ENCODE results near the gene TAF11L5. TPM values are rescaled to one million over a fixed set of nuclear protein-coding genes. Genes with fewer than 3 reads are reported as not detected.
"Not testable (repeated sequence)": the region's sequence is repeated elsewhere in the genome, so short reads cannot be mapped to it uniquely, and the experiment has no call there.

TAF11L5 gene
- total and polyA plus RNA-seq, 2 of the 8 experiments (the other 6 are each of a cell fraction or from before 2014, with no cell fraction given) = not detected

DNA sequence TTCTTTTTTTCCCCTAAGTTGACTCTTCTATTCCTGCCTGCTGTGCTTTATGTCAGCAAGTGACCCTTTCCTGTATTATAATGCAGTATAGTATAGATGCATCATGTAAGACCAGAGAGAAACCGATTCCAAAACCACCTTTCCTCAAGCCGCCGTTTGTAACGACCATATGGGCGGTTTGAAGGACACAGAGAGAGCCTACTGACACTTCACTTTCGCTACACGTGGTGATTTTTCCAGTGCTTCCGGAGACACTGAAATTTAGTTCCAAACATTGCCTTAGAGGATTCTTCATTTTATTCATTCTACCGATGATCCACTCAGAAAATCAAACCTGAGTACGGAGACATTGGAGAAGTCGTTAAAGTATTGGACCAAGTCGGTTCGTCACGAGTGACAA is 5.5 kb upstream of the TAF11L5 start:
- H3K9me3 ChIP-seq (ENCODE audit: insufficient read depth in 2 of 2, low read depth in 1 of 2, low read length in 1 of 2); H3K27me3 ChIP-seq (replicated peaks in 1 of 4; ENCODE audit: control insufficient read depth in 3 of 4, extremely low read depth in 1 of 4, insufficient read depth in 3 of 4, low read length in 3 of 4); H2AFZ ChIP-seq (ENCODE audit: low read length); H2BK5ac ChIP-seq (ENCODE audit: low read depth, low read length); FAIRE-seq; H3K27ac ChIP-seq (ENCODE audit: low read depth, low read length); H3K9ac ChIP-seq (replicated peaks in 1 of 4; ENCODE audit: extremely low read depth in 1 of 4, low read depth in 3 of 4, low read length in 3 of 4); CTCF ChIA-PET (ENCODE audit: partially characterized antibody); H3K56ac ChIP-seq (replicated peaks; ENCODE audit: insufficient read length, low read depth, low read length); H3K23me2 ChIP-seq (ENCODE audit: low read depth, low read length); POLR2A ChIA-PET (ENCODE audit: partially characterized antibody); H2BK20ac ChIP-seq (ENCODE audit: low read length); H4K91ac ChIP-seq (replicated peaks; ENCODE audit: insufficient read length, low read length); H3K18ac ChIP-seq (ENCODE audit: extremely low read depth, low read length); H3K4me3 ChIP-seq (ENCODE audit: extremely low read depth in 1 of 4, insufficient read depth in 2 of 4, low read depth in 3 of 4, low read length in 4 of 4); H3K79me2 ChIP-seq (ENCODE audit: control insufficient read depth in 1 of 2, insufficient read depth in 2 of 2, low read length in 2 of 2); H4K8ac ChIP-seq (ENCODE audit: extremely low read depth, insufficient read depth, low read length); DNase-seq (ENCODE audit: low read depth in 1 of 2, low spot score in 2 of 2); H2AK5ac ChIP-seq (ENCODE audit: low read depth, low read length); H3K4ac ChIP-seq (replicated peaks; ENCODE audit: insufficient read length, low read depth, low read length); H3K36me3 ChIP-seq (ENCODE audit: control insufficient read depth in 2 of 4, insufficient read depth in 4 of 4, low read length in 3 of 4); H2BK120ac ChIP-seq (replicated peaks; ENCODE audit: low read depth, low read length); H3K79me1 ChIP-seq (ENCODE audit: low read depth, low read length); H3K4me1 ChIP-seq (replicated peaks in 1 of 4; ENCODE audit: control insufficient read depth in 3 of 4, insufficient read depth in 4 of 4, low read length in 3 of 4); H2BK15ac ChIP-seq (ENCODE audit: low read length); H2BK12ac ChIP-seq (ENCODE audit: low read depth, low read length); H3K4me2 ChIP-seq (ENCODE audit: insufficient read depth in 1 of 2, low read depth in 2 of 2, low read length in 2 of 2); H4K20me1 ChIP-seq (replicated peaks in 1 of 2; ENCODE audit: control insufficient read depth in 1 of 2, insufficient read depth in 2 of 2, low read length in 2 of 2); H3K23ac ChIP-seq (ENCODE audit: insufficient read length); H3K14ac ChIP-seq (ENCODE audit: insufficient read length); H4K5ac ChIP-seq (ENCODE audit: insufficient read length, low read depth, low read length): not testable (repeated sequence)
- WGBS, 2 experiments (ENCODE audit: extremely low coverage in 1 of 2, insufficient coverage in 1 of 2, insufficient read length in 1 of 2, insufficient replicate concordance in 2 of 2, low coverage in 1 of 2, low lambda C conversion rate in 2 of 2, missing lambda C conversion rate in 1 of 2) = 96% methylated on average over 8 of the region's 14 CpGs; no CpG with 5 or more reads in 1 of the 2 experiments

GRCh38 chr5:17521501-17521900 is 3.5 kb upstream of the TAF11L5 start, which contains the start of gene TAF11L4:
TSS of gene TAF11L4 (plus strand) at chr5:17521801.
- H2AFZ ChIP-seq (ENCODE audit: low read length); H3K9me3 ChIP-seq (ENCODE audit: insufficient read depth in 2 of 2, low read depth in 1 of 2, low read length in 1 of 2); H3K4me2 ChIP-seq (ENCODE audit: insufficient read depth in 1 of 2, low read depth in 2 of 2, low read length in 2 of 2); H3K14ac ChIP-seq (ENCODE audit: insufficient read length); H4K5ac ChIP-seq (ENCODE audit: insufficient read length, low read depth, low read length); H4K8ac ChIP-seq (ENCODE audit: extremely low read depth, insufficient read depth, low read length); H2BK12ac ChIP-seq (ENCODE audit: low read depth, low read length); H2BK20ac ChIP-seq (ENCODE audit: low read length); POLR2A ChIA-PET (ENCODE audit: partially characterized antibody); CTCF ChIA-PET (ENCODE audit: partially characterized antibody); H3K56ac ChIP-seq (replicated peaks; ENCODE audit: insufficient read length, low read depth, low read length); H3K79me2 ChIP-seq (ENCODE audit: control insufficient read depth in 1 of 2, insufficient read depth in 2 of 2, low read length in 2 of 2); H3K79me1 ChIP-seq (ENCODE audit: low read depth, low read length); H2AK5ac ChIP-seq (ENCODE audit: low read depth, low read length); H3K9ac ChIP-seq (replicated peaks in 1 of 4; ENCODE audit: extremely low read depth in 1 of 4, low read depth in 3 of 4, low read length in 3 of 4); FAIRE-seq; H2BK120ac ChIP-seq (replicated peaks; ENCODE audit: low read depth, low read length); H3K27me3 ChIP-seq (replicated peaks in 1 of 4; ENCODE audit: control insufficient read depth in 3 of 4, extremely low read depth in 1 of 4, insufficient read depth in 3 of 4, low read length in 3 of 4); H3K23me2 ChIP-seq (ENCODE audit: low read depth, low read length); H4K20me1 ChIP-seq (replicated peaks in 1 of 2; ENCODE audit: control insufficient read depth in 1 of 2, insufficient read depth in 2 of 2, low read length in 2 of 2); H3K23ac ChIP-seq (ENCODE audit: insufficient read length); H2BK15ac ChIP-seq (ENCODE audit: low read length); H3K4me3 ChIP-seq (ENCODE audit: extremely low read depth in 1 of 4, insufficient read depth in 2 of 4, low read depth in 3 of 4, low read length in 4 of 4); DNase-seq (ENCODE audit: low read depth in 1 of 2, low spot score in 2 of 2); H3K27ac ChIP-seq (ENCODE audit: low read depth, low read length); H3K36me3 ChIP-seq (ENCODE audit: control insufficient read depth in 2 of 4, insufficient read depth in 4 of 4, low read length in 3 of 4); H3K4ac ChIP-seq (replicated peaks; ENCODE audit: insufficient read length, low read depth, low read length); H3K4me1 ChIP-seq (replicated peaks in 1 of 4; ENCODE audit: control insufficient read depth in 3 of 4, insufficient read depth in 4 of 4, low read length in 3 of 4); H4K91ac ChIP-seq (replicated peaks; ENCODE audit: insufficient read length, low read length); H3K18ac ChIP-seq (ENCODE audit: extremely low read depth, low read length); H2BK5ac ChIP-seq (ENCODE audit: low read depth, low read length): not testable (repeated sequence)
- WGBS, 2 experiments (ENCODE audit: extremely low coverage in 1 of 2, insufficient coverage in 1 of 2, insufficient read length in 1 of 2, insufficient replicate concordance in 2 of 2, low coverage in 1 of 2, low lambda C conversion rate in 2 of 2, missing lambda C conversion rate in 1 of 2) = no CpG with 5 or more reads among the region's 15 CpGs

Data from H1 (cell line).